PC-3 (cell line): ENCODE data around the gene HIGD2A. TPM values are rescaled to one million over a fixed set of nuclear protein-coding genes. Genes with fewer than 3 reads are reported as not detected.
A peak's percentile ranks its signal among the peaks of the same experiment; 100 is the strongest.

ENCODE experiments used
- ATAC-seq: fragments of 200-7000 bp; cut with Tn5 transposase; 2 replicates; pipeline ENCODE4 v1.9.1; 2020; ENCODE audit warnings: mild to moderate bottlenecking, moderate library complexity
- BruUV-seq: library from RNA; stranded (reverse); fragments of 400-500 nt; replicated peaks from 2 replicates; lab custom pipeline; 2021; lab: Mats Ljungman, UMichigan
- CTCF ChIA-PET: fragments of 300-600 bp; sonication (Branson Sonifier 250); formaldehyde crosslinking; loops from one replicate; lab custom pipeline; 2022; ENCODE audit warnings: antibody characterized with exemption; lab: Charles Lee
- POLR2A ChIA-PET: fragments of 300-600 bp; sonication (Branson Sonifier 250); formaldehyde crosslinking; loops from one replicate; lab custom pipeline; 2022; ENCODE audit warnings: antibody characterized with exemption; ENCODE audit not compliant: unreplicated experiment; lab: Charles Lee
- DNase-seq: peaks from one replicate; pipeline ENCODE4 v3.0.0-alpha.2; 2015
- H2AFZ ChIP-seq: fragments of 300-600 bp; sonication (generic); 2 replicates; pipeline ENCODE4 v1.6.0; 2016; ENCODE audit warnings: antibody characterized with exemption, low read length
- H3F3A ChIP-seq: fragments of 300-600 bp; sonication (generic); one replicate; pipeline ENCODE4 v1.6.0; 2017; ENCODE audit warnings: antibody characterized with exemption, low read length, control low read depth, mild to moderate bottlenecking; ENCODE audit not compliant: unreplicated experiment
- H3K27ac ChIP-seq: fragments of 300-600 bp; sonication (generic); 2 replicates; pipeline ENCODE4 v1.5.1; 2016; ENCODE audit warnings: mild to moderate bottlenecking, low read length
- H3K27me3 ChIP-seq: fragments of 300-600 bp; sonication (generic); 2 replicates; pipeline ENCODE4 v1.6.1; 2016; ENCODE audit warnings: low read length, mixed read lengths
- H3K36me3 ChIP-seq: fragments of 300-600 bp; sonication (generic); 2 replicates; pipeline ENCODE4 v1.6.1; 2016; ENCODE audit warnings: low read depth, mixed run types, low read length, mixed read lengths
- H3K4me1 ChIP-seq: fragments of 300-600 bp; sonication (generic); 2 replicates; pipeline ENCODE4 v1.5.1; 2016; ENCODE audit warnings: low read length; ENCODE audit not compliant: insufficient read depth
- H3K4me2 ChIP-seq: fragments of 300-600 bp; sonication (generic); 2 replicates; pipeline ENCODE4 v1.6.0; 2016; ENCODE audit warnings: low read length
- H3K4me3 ChIP-seq: fragments of 300-600 bp; sonication (generic); 2 replicates; pipeline ENCODE4 v1.5.1; 2016; ENCODE audit warnings: mild to moderate bottlenecking, low read length, mixed read lengths
- H3K79me2 ChIP-seq: fragments of 300-600 bp; sonication (generic); 2 replicates; pipeline ENCODE4 v1.6.1; 2017; ENCODE audit warnings: low read length, mixed read lengths
- H3K9ac ChIP-seq: fragments of 300-600 bp; sonication (generic); 2 replicates; pipeline ENCODE4 v1.6.0; 2016; ENCODE audit warnings: mild to moderate bottlenecking, low read length
- H3K9me2 ChIP-seq: fragments of 300-600 bp; sonication (generic); replicated peaks from 2 replicates; pipeline ENCODE4 v1.6.1; 2016; ENCODE audit warnings: mixed run types, low read length, mixed read lengths
- H3K9me3 ChIP-seq: fragments of 300-600 bp; sonication (generic); 2 replicates; pipeline ENCODE4 v1.6.1; 2016; ENCODE audit warnings: low read length, mixed read lengths
- H4K20me1 ChIP-seq: fragments of 300-600 bp; sonication (generic); 2 replicates; pipeline ENCODE4 v1.6.1; 2016; ENCODE audit warnings: low read length, mixed read lengths
- CTCF ChIP-seq: fragments of 300-600 bp; sonication (generic); conservative IDR thresholded peaks from 2 replicates; pipeline ENCODE4 v1.5.1; 2017; ENCODE audit warnings: antibody characterized with exemption, low read depth, mild to moderate bottlenecking, low read length
- EZH2 ChIP-seq: fragments of 300-600 bp; sonication (generic); IDR thresholded peaks from one replicate; pipeline ENCODE4 v1.6.1; 2017; ENCODE audit warnings: antibody characterized with exemption, mild to moderate bottlenecking, low read length; ENCODE audit not compliant: unreplicated experiment
- EZH2phosphoT487 ChIP-seq: fragments of 300-600 bp; sonication (generic); IDR thresholded peaks from 2 replicates; pipeline ENCODE4 v1.6.1; 2018; ENCODE audit warnings: mild to moderate bottlenecking, antibody characterized with exemption, low read length, borderline replicate concordance
- intact Hi-C: fragments of 100-400 bp; cut with micrococcal nuclease; formaldehyde crosslinking; loops from 2 replicates; pipeline ENCODE4 v1.9.0; 2023
- total RNA-seq: library from RNA; depleted of rRNA; stranded (reverse); fragments of >200 nt; gene quantifications from 2 replicates; pipeline ENCODE4 v1.2.3, GENCODE V29; 2014

HIGD2A gene
- total RNA-seq, 1 experiment from 2014 or later, result 174 TPM

GRCh38 chr5:176409765-176410164 lies 21.2 kb downstream of the HIGD2A start:
- no peaks in the 10 kb centered on the region for H3K27me3 ChIP-seq
- ChIA-PET CTCF (no interaction called here), POLR2A (no interaction called here)
- intact Hi-C loops, result loop anchor here (2.0 kb wide), 1 partner anchor 169 kb away; no protein-coding TSS in a partner anchor
- H3K9ac ChIP-seq, result no peak overlapping the region
- no peak overlapping the region for H3K27ac ChIP-seq
- BruUV-seq, result no TSS peak
- no peaks in the 10 kb centered on the region for H3K9me2 ChIP-seq
- ATAC-seq, result no peak
- H3K4me1 ChIP-seq, result peaks cover 53% of the 10 kb centered on the region
- H3K79me2 ChIP-seq, result peaks cover 47% of the 10 kb centered on the region
- H3K4me2 ChIP-seq, result no peak overlapping the region
- H3K4me3 ChIP-seq, result no peak overlapping the region
- no peak overlapping the region for H2AFZ ChIP-seq
- H4K20me1 ChIP-seq, result peaks cover 12% of the 10 kb centered on the region; the same call in 1 of the 2 replicates
- H3K9me3 ChIP-seq, result no peaks in the 10 kb centered on the region
- H3F3A ChIP-seq, result no peaks in the 10 kb centered on the region
- H3K36me3 ChIP-seq, result peaks cover 11% of the 10 kb centered on the region; the same call in 1 of the 2 replicates
- DNase-seq, result no peak
- TF ChIP-seq CTCF (no peak), EZH2phosphoT487 (no peak), EZH2 (no peak)

- H3K36me3 ChIP-seq, result peaks cover 9% of the 10 kb centered on the region; the same call in 1 of the 2 replicates
- no peaks in the 10 kb centered on the region for H3K9me2 ChIP-seq
- H3K4me3 ChIP-seq, result peak overlapping the region; percentile 12; the same call in 1 of the 2 replicates
- DNase-seq, result peak; percentile 78
- peak overlapping the region; percentile 35 for H3K27ac ChIP-seq
- no peaks in the 10 kb centered on the region for H3F3A ChIP-seq
- H3K4me1 ChIP-seq, result peaks cover 58% of the 10 kb centered on the region
- peak; percentile 35 for ATAC-seq
- no peaks in the 10 kb centered on the region for H3K9me3 ChIP-seq
- H3K79me2 ChIP-seq, result peaks cover 55% of the 10 kb centered on the region
- no TSS peak for BruUV-seq
- CTCF ChIA-PET, result interaction anchor here (0.7 kb wide), 1 partner anchor 423 kb away, joined by 5 read pairs; no protein-coding TSS in a partner anchor
- H3K27me3 ChIP-seq, result no peaks in the 10 kb centered on the region
- TF ChIP-seq EZH2phosphoT487, result no peak
- TF ChIP-seq EZH2, result no peak
- peak; percentile 56 for TF ChIP-seq CTCF
- intact Hi-C loops, result loop anchor here (2.0 kb wide), 1 partner anchor 168 kb away; no protein-coding TSS in a partner anchor
- H3K9ac ChIP-seq, result no peak overlapping the region
- peaks cover 16% of the 10 kb centered on the region; the same call in 1 of the 2 replicates for H4K20me1 ChIP-seq
- POLR2A ChIA-PET, result no interaction called here
- no peak overlapping the region for H2AFZ ChIP-seq
- H3K4me2 ChIP-seq, result peak overlapping the region; percentile 64
Observed at GRCh38 chr5:176410486-176411180, 22.1 kb downstream of the HIGD2A start.
